Activated B cell treated with CpG ODN at 0.5 μM for 24 hours (primary cell): Measurements from ENCODE around the gene PALM3. TPM values are rescaled to one million over a fixed set of nuclear protein-coding genes. Genes with fewer than 3 reads are reported as not detected.

Experiments
- ATAC-seq: fragments of 200-7000 bp; cut with Tn5 transposase; one replicate; pipeline ENCODE4 v1.10.0; 2021; ENCODE audit warnings: low read depth, mild to moderate bottlenecking, moderate library complexity
- CTCF ChIA-PET: fragments of 350-600 bp; sonication (Branson Sonifier 250); formaldehyde crosslinking; loops from one replicate; lab custom pipeline; 2021; ENCODE audit warnings: antibody characterized with exemption; lab: Charles Lee
- POLR2A ChIA-PET: fragments of 350-600 bp; sonication (Branson Sonifier 250); formaldehyde crosslinking; loops from one replicate; lab custom pipeline; 2021; ENCODE audit warnings: antibody characterized with exemption; lab: Charles Lee
- DNase-seq: peaks from one replicate; pipeline ENCODE4 v3.0.0; 2022
- H3K27ac Mint-ChIP-seq: one replicate; pipeline ENCODE4 v1.8.0; 2020; ENCODE audit warnings: mixed read lengths
- H3K27me3 Mint-ChIP-seq: one replicate; pipeline ENCODE4 v1.8.0; 2021; ENCODE audit warnings: mixed read lengths
- H3K36me3 Mint-ChIP-seq: one replicate; pipeline ENCODE4 v1.8.0; 2021; ENCODE audit warnings: low read depth, mixed read lengths
- H3K4me1 Mint-ChIP-seq: one replicate; pipeline ENCODE4 v1.8.0; 2021; ENCODE audit warnings: mixed read lengths
- H3K4me3 Mint-ChIP-seq: one replicate; pipeline ENCODE4 v1.8.0; 2020; ENCODE audit warnings: mild to moderate bottlenecking, mixed read lengths
- H3K9me3 Mint-ChIP-seq: one replicate; pipeline ENCODE4 v1.8.0; 2020; ENCODE audit warnings: mixed read lengths
- CTCF ChIP-seq: fragments of 200-600 bp; IDR thresholded peaks from one replicate; pipeline ENCODE4 v1.8.0; 2022; ENCODE audit warnings: antibody characterized with exemption, mild to moderate bottlenecking
- intact Hi-C: fragments of 100-400 bp; cut with micrococcal nuclease; formaldehyde crosslinking; loops from one replicate; pipeline ENCODE4 v1.15.1; 2024
- total RNA-seq: library from RNA; stranded (reverse); gene quantifications from 2 replicates; pipeline ENCODE4 v1.2.3, GENCODE V29; 2022

Gene PALM3
- total RNA-seq, 1 donor from 2014 or later: not detected

- ChIA-PET POLR2A (no interaction called here), CTCF (no interaction called here)
- Mint-ChIP-seq H3K27ac (no peak overlapping the region), H3K27me3 (no peaks in the 10 kb centered on the region), H3K4me1 (peaks cover 22% of the 10 kb centered on the region), H3K9me3 (no peaks in the 10 kb centered on the region), H3K36me3 (peaks cover 36% of the 10 kb centered on the region), H3K4me3 (no peak overlapping the region)
- ATAC-seq: no peak
- no peak for TF ChIP-seq CTCF
- DNase-seq: no peak
- intact Hi-C loops: loop anchor here (2.0 kb wide), 1 partner anchor 73 kb away; no protein-coding TSS in a partner anchor
Measured at GRCh38 chr19:14033946-14034345, 27.9 kb downstream of the PALM3 start.

DNA sequence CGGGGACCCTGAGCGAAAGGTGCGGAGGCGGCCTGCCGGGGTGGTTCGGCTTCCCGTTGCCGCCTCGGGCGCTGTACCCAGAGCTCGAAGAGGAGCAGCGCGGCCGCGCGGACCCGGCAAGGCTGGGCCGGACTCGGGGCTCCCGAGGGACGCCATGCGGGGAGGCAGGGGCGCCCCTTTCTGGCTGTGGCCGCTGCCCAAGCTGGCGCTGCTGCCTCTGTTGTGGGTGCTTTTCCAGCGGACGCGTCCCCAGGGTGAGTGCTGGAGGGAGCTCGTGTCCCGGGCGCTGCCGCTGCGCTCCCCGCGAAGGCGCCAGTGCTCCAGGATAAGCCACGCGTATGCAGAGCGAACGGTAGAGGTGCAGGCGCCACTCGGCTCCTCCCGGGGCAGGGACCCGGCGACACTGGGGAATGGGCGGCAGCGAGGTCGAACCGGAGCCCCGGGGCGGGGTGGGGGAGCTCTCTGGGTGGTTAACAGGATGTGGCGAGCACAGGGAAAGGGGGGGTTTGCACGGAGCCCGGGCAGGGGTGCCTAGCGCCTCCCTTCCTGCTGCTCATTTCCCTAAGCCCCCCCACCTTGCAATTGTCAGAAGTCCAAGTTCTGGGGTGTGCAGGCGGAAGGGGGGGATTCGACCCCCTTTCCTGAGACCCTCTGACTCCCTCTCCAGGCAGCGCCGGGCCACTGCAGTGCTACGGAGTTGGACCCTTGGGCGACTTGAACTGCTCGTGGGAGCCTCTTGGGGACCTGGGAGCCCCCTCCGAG lies 30.0 kb downstream of the PALM3 start, which contains the start of gene IL27RA:
Gene IL27RA (plus strand): TSS at position 44 of the 762 bp plus-strand sequence. CDS start 111 bp downstream, at position 155.
- Mint-ChIP-seq H3K9me3 (no peaks in the 10 kb centered on the region), H3K4me1 (peaks cover 34% of the 10 kb centered on the region), H3K36me3 (peaks cover 19% of the 10 kb centered on the region), H3K27ac (peak within 1 kb of the TSS; percentile 89), H3K27me3 (no peaks in the 10 kb centered on the region), H3K4me3 (peak within 1 kb of the TSS; percentile 91)
- ATAC-seq (peak; percentile 74), DNase-seq (peak; percentile 70)
- ChIA-PET POLR2A (interaction anchor here (0.6 to 3.5 kb wide), 25 partner anchors 10 to 352 kb away, joined by 3 to 52 read pairs (median 7); partner anchors contain the start of genes ASF1B, BRME1, CC2D1A and DCAF15), CTCF (interaction anchor here (0.6 to 1.8 kb wide), 25 partner anchors 8 to 316 kb away, joined by 3 to 11 read pairs (median 4); partner anchors contain the start of genes ASF1B and DCAF15)
- intact Hi-C loops: loop anchor here (1.0 to 2.0 kb wide), 7 partner anchors 17 to 152 kb away; partner anchors contain the start of genes BRME1, CC2D1A, DCAF15 and RFX1
- TF ChIP-seq CTCF: no peak

- peaks cover 34% of the 10 kb centered on the region for H3K4me1 Mint-ChIP-seq
- H3K27ac Mint-ChIP-seq: peak overlapping the region; percentile 89
- no peaks in the 10 kb centered on the region for H3K9me3 Mint-ChIP-seq
- DNase-seq (no peak), ATAC-seq (no peak)
- intact Hi-C loops: loop anchor here (2.0 kb wide), 1 partner anchor 16 kb away; no protein-coding TSS in a partner anchor
- ChIA-PET POLR2A (interaction anchor here (0.6 to 3.5 kb wide), 25 partner anchors 9 to 352 kb away, joined by 3 to 52 read pairs (median 7); partner anchors contain the start of genes ASF1B, BRME1, CC2D1A and DCAF15), CTCF (interaction anchor here (0.6 to 1.8 kb wide), 25 partner anchors 8 to 317 kb away, joined by 3 to 11 read pairs (median 4); partner anchors contain the start of genes ASF1B and DCAF15)
- no peaks in the 10 kb centered on the region for H3K27me3 Mint-ChIP-seq
- peaks cover 11% of the 10 kb centered on the region for H3K36me3 Mint-ChIP-seq
- no peak for TF ChIP-seq CTCF
- peak overlapping the region; percentile 91 for H3K4me3 Mint-ChIP-seq
Measured at GRCh38 chr19:14030997-14031718, 30.7 kb downstream of the PALM3 start.

- no peak for TF ChIP-seq CTCF
- Mint-ChIP-seq H3K9me3 (no peaks in the 10 kb centered on the region), H3K4me3 (no peak overlapping the region), H3K36me3 (peaks cover 7% of the 10 kb centered on the region), H3K27me3 (no peaks in the 10 kb centered on the region), H3K4me1 (peaks cover 33% of the 10 kb centered on the region), H3K27ac (peak overlapping the region; percentile 25)
- DNase-seq (no peak), ATAC-seq (no peak)
- intact Hi-C loops: no loop called here
- ChIA-PET POLR2A (interaction anchor here (0.6 to 1.7 kb wide), 4 partner anchors 23 to 208 kb away, joined by 3 to 10 read pairs (median 4); partner anchors contain the start of gene RFX1), CTCF (no interaction called here)
Measured at GRCh38 chr19:14028901-14029300, 33.0 kb downstream of the PALM3 start.
